Mesodermal cell (in vitro differentiated cells): ENCODE data around the gene SNAI3.
A peak's percentile ranks its signal among the peaks of the same experiment; 100 is the strongest.

ENCODE experiments used
- H3K27ac ChIP-seq: 2 replicates; pipeline ENCODE4 v1.7.0; 2013; ENCODE audit warnings: mild to moderate bottlenecking, low read depth, low read length, moderate library complexity; ENCODE audit not compliant: severe bottlenecking
- H3K36me3 ChIP-seq: 2 replicates; pipeline ENCODE4 v1.7.1; 2013; ENCODE audit warnings: mild to moderate bottlenecking, low read length, moderate library complexity; ENCODE audit not compliant: control insufficient read depth, insufficient read depth
- H3K4me1 ChIP-seq: one replicate; pipeline ENCODE4 v1.7.1; 2013; ENCODE audit warnings: mild to moderate bottlenecking, low read length; ENCODE audit not compliant: insufficient read depth, control insufficient read depth, poor library complexity, severe bottlenecking
- H3K4me3 ChIP-seq: 2 replicates; pipeline ENCODE4 v1.7.0; 2013; ENCODE audit warnings: low read length, control low read depth, mild to moderate bottlenecking; ENCODE audit not compliant: insufficient read depth, poor library complexity, severe bottlenecking; ENCODE audit errors: extremely low read depth
- H3K9me3 ChIP-seq: 2 replicates; pipeline ENCODE4 v1.7.1; 2013; ENCODE audit warnings: mild to moderate bottlenecking, low read length, moderate library complexity; ENCODE audit not compliant: control insufficient read depth
- WGBS, 2 experiments: methylation state at CpG; one replicate each; pipeline ENCODE4 v1.1.5; 2013; ENCODE audit warnings: missing lambda C conversion rate in 2 of 2; ENCODE audit not compliant: insufficient coverage in 2 of 2; 5-methylcytosine and 5-hydroxymethylcytosine counted together

SNAI3 gene

GRCh38 chr16:88687676-88688012 lies 1.3 kb upstream of the SNAI3 start:
- Histone ChIP-seq H3K36me3 (no peaks in the 10 kb centered on the region), H3K9me3 (no peaks in the 10 kb centered on the region), H3K27ac (no peak overlapping the region), H3K4me1 (no peaks in the 10 kb centered on the region), H3K4me3 (no peak overlapping the region)
- 70% methylated on average over 2 of the region's 3 CpGs; no CpG with 5 or more reads in 1 of the 2 experiments for WGBS, 2 experiments

- H3K4me1 ChIP-seq = no peaks in the 10 kb centered on the region
- H3K4me3 ChIP-seq = no peak overlapping the region
- no peak overlapping the region for H3K27ac ChIP-seq
- H3K9me3 ChIP-seq = no peaks in the 10 kb centered on the region
- no peaks in the 10 kb centered on the region for H3K36me3 ChIP-seq
- 68 to 76% methylated on average over 5 to 8 of the region's 10 CpGs for WGBS, 2 experiments
Observed at GRCh38 chr16:88687254-88687576, 908 bp upstream of the SNAI3 start.

- Histone ChIP-seq H3K9me3 (no peaks in the 10 kb centered on the region), H3K36me3 (no peaks in the 10 kb centered on the region), H3K27ac (no peak overlapping the region), H3K4me3 (peak overlapping the region; percentile 33), H3K4me1 (peaks cover 5% of the 10 kb centered on the region)
- 1% methylated on average over 18 to 21 of the region's 25 CpGs for WGBS, 2 experiments
Observed at GRCh38 chr16:88686062-88686438, 257 bp downstream of the SNAI3 start.

GRCh38 chr16:88685156-88686061 lies 898 bp downstream of the SNAI3 start:
- Histone ChIP-seq H3K4me1 (peaks cover 5% of the 10 kb centered on the region), H3K4me3 (peak overlapping the region; percentile 33), H3K9me3 (no peaks in the 10 kb centered on the region), H3K36me3 (no peaks in the 10 kb centered on the region), H3K27ac (no peak overlapping the region)
- WGBS, 2 experiments = 16% methylated on average over 17 of the region's 33 CpGs

- 79 to 82% methylated on average over 14 to 15 of the region's 15 CpGs for WGBS, 2 experiments
Observed at GRCh38 chr16:88684569-88685155, 1.6 kb downstream of the SNAI3 start.

GRCh38 chr16:88681709-88682451 lies 4.4 kb downstream of the SNAI3 start:
- Histone ChIP-seq H3K27ac (no peak overlapping the region), H3K4me1 (peaks cover 5% of the 10 kb centered on the region), H3K4me3 (no peak overlapping the region), H3K9me3 (no peaks in the 10 kb centered on the region), H3K36me3 (no peaks in the 10 kb centered on the region)
- 80 to 82% methylated on average over 19 to 20 of the region's 21 CpGs for WGBS, 2 experiments

More at GRCh38 chr16:88684569-88685155, 1.6 kb downstream of the SNAI3 start:
- Histone ChIP-seq H3K9me3 (no peaks in the 10 kb centered on the region), H3K4me1 (peaks cover 5% of the 10 kb centered on the region), H3K4me3 (no peak overlapping the region), H3K36me3 (no peaks in the 10 kb centered on the region), H3K27ac (no peak overlapping the region)

GRCh38 chr16:88681084-88681680 lies 5.1 kb downstream of the SNAI3 start:
- 84 to 92% methylated on average over 25 to 31 of the region's 31 CpGs for WGBS, 2 experiments
- no peak overlapping the region for H3K27ac ChIP-seq
- peaks cover 5% of the 10 kb centered on the region for H3K4me1 ChIP-seq
- H3K4me3 ChIP-seq = no peak overlapping the region
- no peaks in the 10 kb centered on the region for H3K9me3 ChIP-seq
- peaks cover 4% of the 10 kb centered on the region for H3K36me3 ChIP-seq

GRCh38 chr16:88680554-88681083 lies 5.7 kb downstream of the SNAI3 start:
- peaks cover 5% of the 10 kb centered on the region for H3K4me1 ChIP-seq
- H3K36me3 ChIP-seq = peaks cover 9% of the 10 kb centered on the region
- no peak overlapping the region for H3K4me3 ChIP-seq
- no peak overlapping the region for H3K27ac ChIP-seq
- H3K9me3 ChIP-seq = no peaks in the 10 kb centered on the region
- 88 to 95% methylated on average over 2 to 3 of the region's 5 CpGs for WGBS, 2 experiments

GRCh38 chr16:88678224-88678979 lies 7.9 kb downstream of the SNAI3 start:
- Histone ChIP-seq H3K4me1 (peaks cover 5% of the 10 kb centered on the region), H3K36me3 (peaks cover 24% of the 10 kb centered on the region), H3K9me3 (no peaks in the 10 kb centered on the region), H3K27ac (no peak overlapping the region), H3K4me3 (no peak overlapping the region)
- 73 to 82% methylated on average over 26 to 28 of the region's 32 CpGs for WGBS, 2 experiments

- Histone ChIP-seq H3K9me3 (no peaks in the 10 kb centered on the region), H3K27ac (no peak overlapping the region), H3K36me3 (peaks cover 25% of the 10 kb centered on the region), H3K4me1 (peaks cover 5% of the 10 kb centered on the region), H3K4me3 (no peak overlapping the region)
- WGBS, 2 experiments = 81% methylated on average over 9 of the region's 13 CpGs
Observed at GRCh38 chr16:88677721-88678120, 8.6 kb downstream of the SNAI3 start.
